HG03139 (cell line): ENCODE measurements around the gene SGMS1.
"Not testable (repeated sequence)": the region's sequence is repeated elsewhere in the genome, so short reads cannot be mapped to it uniquely, and the experiment has no call there.

Experiments
- ATAC-seq: cut with Tn5 transposase; IDR thresholded peaks from one replicate; pipeline ENCODE4 v1.9.1; 2021; ENCODE audit not compliant: unreplicated experiment

Gene SGMS1

DNA sequence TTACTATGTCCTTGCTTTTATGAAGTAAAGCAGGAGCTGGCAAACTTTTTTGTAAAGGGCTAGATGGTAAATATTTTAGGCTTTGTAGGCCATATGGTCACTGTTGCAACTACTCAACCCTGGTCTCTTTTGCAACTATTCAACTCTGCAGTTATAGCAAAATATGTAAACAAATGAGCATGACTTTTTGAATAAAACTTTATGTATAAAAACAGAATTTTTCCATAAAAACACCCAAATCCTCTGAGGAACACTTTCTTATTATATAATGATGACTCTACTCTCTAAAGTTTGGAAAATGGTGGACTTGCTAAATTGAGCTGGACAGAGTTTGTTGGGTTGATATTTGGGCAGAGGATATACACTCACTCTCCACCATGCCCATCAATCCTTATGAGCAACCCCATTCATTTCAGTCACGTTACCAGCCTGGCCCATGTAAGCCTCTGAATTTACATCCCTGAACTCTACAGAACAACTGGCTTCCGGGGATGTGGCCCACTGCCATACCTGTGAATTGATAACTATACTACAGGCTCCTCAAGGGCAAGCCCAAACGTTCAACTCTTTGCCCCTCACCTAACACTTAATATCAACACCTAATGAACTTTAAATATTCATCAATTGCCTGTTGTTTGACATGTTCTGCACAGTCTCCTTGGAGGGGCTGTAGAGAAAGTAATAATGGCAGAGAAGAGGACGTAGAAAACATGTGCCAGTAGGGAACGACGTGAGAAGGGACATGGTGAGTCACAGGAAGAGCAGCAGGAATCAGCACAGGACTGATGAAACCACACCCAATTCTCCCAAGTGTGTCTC, 37.6 kb downstream of the SGMS1 start:
- no peak for ATAC-seq

DNA sequence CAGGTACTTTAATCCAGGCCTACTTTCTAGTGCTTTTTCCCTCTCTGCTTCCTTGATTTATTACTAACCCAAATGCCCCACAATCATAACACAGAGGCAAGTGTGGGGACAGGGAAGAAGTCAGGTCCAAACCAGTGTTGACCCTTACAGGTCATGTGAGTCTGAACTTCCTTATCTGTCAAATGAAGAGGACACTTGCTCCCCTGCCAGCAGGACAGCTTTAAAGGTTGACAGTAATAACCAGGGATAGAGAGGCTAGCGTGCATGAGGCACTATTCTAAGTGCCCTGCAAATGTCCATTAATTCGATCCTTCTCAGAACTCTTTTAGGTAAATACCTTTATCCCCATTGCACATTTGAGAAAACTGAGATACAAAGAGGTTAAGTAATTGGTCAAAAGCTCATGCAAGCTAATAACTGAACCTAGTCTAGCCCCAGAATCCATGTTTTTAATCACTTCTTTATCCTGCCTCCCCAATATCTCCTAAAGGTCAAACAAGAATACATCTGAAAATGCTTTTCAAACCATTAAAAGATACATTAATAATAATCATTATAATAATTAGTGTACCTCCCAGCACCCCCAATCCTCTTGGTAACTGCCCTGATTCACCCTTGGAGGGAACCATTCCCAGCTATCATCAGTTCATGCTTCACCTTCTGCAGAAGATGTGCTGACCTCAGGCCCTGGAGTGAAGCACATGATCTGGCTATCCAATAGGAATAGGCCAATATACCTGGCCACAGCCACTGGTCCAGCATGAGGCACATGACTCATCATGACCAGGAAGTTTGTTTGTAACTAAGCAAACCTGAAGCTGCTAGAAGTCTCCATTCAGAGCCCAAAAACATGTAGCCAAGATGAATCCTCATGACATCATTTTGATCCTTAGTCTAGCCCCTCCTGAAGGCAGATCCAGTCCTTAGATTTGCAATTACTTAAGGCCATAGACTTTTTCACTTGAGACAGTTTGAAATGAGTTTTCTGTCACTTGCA, 40.7 kb downstream of the SGMS1 start:
- no peak for ATAC-seq

DNA sequence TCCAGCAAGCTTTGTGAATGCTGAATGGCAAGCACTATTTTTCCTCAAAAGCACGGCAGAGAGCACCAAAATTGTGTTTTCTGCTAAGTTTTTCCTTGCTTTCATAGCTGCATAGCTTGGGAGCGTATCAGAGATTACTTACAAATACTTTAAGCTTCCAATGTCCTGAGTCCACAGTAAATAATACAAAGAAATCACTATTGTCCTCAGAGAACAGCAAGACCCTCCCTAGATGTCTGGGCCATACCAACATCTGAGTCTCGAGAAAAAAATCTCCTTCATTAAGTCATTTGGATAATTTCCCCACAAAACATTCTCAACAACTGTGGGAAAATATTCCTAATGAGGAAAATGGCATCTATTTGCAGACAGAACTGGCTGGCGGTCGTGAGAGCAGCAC, 41.7 kb downstream of the SGMS1 start:
- ATAC-seq, result no peak

DNA sequence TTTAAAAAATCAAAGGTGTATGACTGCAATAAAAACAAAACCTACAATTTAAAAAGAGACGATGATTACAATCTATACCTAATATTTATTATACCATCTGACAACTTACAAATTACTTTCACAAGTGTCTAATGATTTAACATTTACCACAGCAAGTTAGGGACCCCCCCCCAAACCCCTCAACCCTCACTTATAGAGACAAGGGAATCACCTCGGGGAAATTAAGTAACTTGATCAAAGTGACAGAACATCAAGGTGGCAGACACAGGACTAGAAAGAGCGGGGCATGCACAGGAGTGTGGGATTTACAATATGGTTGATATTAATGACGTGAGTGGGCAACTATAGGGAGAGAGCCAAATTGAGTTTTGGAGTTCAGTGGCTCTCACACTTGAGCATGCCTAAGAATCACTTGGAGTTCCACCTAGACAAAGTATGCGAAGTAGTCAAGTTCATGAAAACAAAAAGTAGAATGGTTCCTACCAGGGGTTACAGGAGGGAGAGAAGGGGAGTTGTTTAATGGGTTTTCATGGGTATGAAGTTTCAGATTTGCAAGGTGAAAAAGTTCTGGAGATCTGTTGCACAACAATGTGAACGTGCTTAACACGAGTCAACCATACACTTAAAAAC, 43.4 kb downstream of the SGMS1 start:
- no peak for ATAC-seq

DNA sequence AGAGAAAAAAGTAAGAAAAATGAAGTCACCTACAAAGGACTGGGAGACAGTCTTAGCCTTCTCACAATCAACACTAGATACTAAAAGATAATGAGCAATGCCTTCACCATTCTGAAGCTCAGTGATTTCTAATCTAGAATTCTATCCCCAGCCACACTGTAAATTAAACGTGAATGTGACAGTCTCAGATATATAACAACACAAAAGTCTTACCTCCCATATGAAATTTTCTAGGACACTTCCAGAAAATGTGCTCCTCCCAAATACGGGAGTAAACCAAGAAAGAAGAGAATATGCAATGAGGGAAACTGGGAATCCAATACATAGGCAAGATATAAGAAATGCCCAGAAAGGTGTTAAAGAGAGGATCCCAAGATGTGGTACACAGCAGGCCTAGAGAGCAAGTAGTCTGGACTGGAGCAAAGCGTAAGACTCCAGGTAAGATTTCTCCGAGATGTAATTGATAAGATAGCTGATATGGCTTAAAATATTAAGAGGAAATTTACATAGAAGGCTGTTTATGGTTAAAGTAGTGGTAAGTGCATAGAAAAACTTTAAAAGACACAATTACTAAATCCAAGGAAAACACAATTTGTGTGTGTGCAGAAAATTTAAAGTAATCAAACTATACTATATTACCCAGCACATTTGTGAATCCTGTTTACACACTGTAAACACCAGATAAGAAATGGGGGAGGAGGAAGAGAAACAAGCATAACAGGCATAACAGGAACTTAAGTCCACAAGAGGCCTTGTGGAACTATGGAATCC, 44.1 kb downstream of the SGMS1 start:
- no peak for ATAC-seq

DNA sequence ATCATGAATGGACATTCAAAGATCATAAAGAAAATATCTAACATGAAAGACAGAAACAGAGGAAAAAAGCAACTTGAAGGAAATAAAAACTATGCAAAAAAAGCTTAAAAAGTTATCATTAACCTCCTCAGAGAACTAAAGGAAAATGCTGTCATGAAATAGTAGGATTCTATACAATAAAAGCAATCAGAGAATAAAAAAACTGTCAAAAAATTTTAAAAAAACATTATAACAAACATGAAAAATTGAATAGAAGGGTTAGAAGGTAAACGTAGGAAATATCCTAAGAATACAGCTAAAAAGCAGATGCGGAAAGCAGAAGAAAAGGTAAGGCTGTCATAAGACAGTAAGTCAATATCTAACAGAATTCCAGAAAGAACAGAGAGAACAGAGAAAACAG, 44.8 kb downstream of the SGMS1 start:
- no peak for ATAC-seq

DNA sequence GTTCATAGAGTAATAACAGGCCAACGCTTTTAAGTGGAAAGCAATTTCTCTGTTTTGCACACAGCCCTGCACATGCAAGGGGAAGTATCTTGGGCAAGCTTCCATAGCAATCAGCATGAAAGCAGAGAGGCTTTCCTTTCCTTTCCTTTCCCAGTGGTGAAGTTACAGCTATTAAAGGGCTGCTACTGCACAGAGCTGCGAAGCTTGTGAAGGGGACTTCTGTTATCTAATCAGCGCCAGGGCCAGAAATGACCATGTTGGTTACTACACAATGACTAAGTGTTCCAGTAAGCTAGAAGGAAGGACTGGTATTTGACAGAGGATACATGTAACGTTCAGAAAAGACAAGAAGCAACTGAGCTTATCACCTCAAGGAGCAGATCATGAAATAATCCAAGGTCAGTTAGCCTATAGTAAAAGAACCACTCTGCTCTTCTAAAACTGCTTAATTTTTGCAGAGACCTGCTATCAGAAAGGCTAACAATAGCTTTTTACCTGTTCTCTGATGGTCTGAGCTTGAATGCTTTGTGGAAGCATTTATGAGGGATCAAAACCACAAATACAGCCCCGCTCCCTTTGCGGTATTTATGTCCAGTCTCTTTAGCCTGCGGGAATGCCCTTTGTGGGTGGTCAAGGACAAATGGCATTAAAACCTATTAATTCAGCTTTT, 45.9 kb downstream of the SGMS1 start:
- no peak for ATAC-seq

DNA sequence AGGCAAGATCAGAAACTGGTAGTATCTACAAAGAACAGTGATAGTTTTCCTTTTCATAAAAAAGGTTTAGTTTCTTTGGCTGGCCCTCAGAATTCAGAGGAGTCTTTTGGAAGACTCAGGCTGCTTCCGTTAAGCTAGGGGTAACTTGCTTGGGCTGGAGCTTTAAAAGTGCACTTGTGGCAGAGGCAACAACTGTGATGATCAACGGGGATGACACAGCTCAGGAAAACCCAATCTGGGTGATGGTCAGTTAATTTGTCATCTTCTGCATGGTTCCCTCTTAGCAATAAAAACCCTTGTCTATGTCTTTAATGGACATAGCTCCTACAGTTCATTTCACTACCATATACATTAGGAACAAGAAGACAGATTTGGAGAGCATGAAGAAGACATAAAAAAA, 46.7 kb downstream of the SGMS1 start:
- no peak for ATAC-seq

DNA sequence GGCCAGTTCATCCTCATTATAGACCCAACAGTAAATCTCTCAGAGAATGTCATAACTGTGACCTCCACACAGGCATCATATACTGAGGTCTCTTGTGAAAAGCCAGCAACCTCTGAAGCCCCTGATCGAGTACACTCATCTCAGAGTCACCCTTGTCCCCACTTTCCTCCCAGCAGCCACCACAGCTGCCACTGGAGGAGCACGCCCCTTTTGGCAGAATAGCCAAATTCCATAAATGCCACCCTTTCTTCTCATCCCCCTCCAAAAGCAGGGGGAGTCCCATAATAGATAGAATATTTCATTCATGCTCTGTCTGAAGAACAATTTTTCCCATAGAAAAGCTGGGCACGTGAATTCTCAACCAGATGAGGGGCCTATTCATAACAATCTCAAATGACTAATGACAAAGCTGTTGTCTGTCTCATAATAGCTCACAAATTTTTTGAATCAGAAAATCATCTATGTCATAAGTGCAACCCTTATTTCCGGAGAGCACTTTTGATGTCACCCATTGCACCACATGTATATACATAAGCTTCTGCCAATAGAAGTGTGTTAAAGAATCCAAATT, 47.4 kb downstream of the SGMS1 start:
- ATAC-seq, result no peak

DNA sequence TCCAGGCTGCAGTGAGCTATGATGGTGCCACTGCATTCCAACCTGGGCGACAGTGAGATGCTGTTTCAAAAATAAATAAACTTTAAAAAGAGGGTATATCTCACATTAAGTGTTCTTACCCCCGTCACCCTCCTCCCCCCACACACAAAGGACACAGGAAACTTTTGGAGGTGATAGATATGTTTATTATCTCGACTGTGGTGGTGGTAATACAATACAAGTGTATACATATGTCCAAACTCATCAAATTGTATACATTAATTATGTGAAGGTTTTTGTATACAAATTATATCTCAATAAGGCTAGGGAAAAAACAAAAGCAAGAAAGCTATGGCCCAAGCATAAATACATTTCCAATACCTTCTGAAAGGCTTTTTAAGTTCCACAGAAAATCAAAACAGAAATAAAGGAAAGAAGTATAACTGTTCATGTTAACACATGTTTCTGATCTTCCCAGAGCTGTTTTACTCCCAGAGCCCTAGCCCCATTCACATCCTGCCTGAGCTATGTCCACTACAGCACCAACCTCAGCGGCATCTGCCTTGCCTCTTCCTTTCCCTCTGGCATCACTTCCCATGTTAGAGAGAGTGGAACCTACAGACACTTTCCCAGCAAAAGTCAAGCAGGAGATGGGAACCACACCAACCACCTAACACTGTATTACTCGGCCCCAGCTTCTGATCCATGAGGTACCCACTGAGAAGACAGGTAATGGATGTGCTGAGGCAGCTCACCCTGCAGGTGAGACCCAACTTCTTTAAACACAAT, 48.1 kb downstream of the SGMS1 start:
- no peak for ATAC-seq

DNA sequence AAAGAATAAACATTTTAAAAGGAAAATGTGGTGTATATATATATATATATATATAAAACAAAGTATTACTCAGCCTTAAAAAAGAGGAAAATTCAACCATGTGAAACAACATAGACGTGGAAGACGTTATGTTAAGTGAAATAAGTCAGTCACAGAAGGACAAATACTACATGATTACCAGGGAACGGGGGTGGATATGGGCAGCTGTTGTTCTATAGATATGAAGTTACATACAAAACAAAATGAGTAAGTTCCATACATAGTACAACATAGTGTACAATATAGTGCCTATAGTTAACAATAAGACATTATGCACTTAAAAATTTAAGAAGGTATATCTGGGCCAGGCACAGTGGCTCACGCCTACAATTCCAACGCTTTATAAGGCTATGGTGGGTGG, 48.8 kb downstream of the SGMS1 start:
- no peak for ATAC-seq

DNA sequence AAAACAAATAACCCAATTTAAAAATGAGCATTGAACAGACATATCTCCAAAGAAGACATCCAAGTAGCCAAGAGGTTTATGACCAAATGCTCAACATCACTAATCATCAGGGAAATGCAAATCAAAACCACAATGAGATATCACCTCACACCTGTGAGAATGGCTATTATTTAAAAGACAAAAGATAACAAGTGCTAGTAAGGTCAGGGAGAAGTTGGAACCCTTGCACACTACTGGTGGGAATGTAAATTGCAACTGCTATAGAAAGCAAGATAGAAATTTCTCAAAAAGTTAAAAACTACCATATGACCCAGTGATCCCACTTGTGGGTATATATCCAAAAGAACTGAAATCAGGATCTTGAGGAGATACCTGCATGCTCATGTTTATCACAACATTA, 49.5 kb downstream of the SGMS1 start:
- no peak for ATAC-seq

DNA sequence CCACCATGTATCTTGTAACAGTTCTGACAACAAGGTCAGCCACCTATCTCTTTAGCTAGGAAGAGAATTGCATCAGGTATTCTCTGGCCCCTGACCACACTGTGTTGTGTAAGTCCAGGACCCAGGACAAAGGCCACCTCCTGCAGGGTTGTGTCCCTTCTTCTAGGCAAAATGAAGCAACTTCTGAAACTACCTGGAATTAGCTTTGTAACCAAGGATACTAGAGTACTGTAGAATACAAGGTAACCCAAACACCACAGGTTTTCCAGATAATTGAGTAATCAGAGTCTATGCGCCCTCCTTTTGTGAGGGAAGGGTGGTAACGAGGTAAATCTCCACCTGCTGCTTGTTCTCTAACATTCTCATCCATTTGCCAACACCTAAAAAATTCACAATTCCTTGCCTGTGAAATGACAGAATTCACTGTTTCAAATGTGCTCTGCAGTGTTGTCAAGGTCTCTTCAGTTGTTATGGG, 51.7 kb downstream of the SGMS1 start:
- ATAC-seq, result no peak

DNA sequence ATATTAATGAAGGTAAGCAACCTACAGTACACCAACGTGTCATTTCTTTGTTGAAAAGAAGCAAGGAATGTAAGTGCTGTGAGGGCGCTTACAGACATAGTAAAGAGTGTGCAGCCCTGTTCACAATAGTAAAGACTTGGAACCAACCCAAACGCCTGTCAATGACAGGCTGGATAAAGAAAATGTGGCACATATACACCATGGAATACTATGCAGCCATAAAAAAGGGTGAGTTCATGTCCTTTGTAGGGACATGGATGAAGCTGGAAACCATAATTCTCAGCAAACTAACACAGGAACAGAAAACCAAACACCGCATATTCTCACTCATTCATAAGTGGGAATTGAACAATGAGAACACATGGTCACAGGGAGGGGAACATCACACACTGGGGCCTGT, 55.0 kb downstream of the SGMS1 start:
- ATAC-seq, result not testable (repeated sequence)

DNA sequence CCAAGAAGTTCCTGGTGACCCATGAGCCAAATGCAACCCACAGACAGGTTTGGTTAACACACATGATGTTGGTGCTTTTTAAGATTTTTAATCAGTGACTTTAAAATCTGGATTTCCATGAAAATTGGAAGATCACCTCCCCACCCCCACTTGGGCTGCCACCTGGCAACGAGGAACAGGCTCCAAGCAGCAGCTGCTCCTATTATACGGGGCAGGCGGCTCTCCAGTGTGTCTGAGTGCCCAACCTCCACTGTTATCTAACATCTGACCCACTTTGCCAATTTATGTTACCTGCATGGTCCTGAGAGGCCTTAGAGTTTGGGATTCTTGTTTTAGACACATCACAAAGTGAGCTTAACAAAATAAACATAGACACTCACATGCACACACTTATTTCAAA, 56.4 kb downstream of the SGMS1 start:
- no peak for ATAC-seq

DNA sequence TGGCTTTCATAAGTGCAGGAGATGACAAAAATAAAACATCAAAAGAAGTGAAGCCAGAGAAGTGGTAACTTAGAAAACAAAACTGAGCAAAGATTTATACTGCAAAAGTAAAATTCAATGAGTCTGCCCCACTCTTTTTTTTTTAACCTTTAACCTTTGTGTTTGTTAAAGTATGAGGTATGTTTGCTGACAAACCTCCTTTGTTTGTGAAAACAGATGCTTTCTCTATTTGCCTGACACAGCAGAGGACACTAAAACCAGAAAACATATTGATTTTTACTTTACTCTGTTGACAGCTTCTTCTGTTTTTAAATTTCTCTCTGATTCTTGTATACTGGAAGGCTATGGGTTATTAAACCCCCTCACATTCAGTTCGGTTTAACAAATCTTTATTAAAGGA, 57.6 kb downstream of the SGMS1 start:
- ATAC-seq, result no peak

DNA sequence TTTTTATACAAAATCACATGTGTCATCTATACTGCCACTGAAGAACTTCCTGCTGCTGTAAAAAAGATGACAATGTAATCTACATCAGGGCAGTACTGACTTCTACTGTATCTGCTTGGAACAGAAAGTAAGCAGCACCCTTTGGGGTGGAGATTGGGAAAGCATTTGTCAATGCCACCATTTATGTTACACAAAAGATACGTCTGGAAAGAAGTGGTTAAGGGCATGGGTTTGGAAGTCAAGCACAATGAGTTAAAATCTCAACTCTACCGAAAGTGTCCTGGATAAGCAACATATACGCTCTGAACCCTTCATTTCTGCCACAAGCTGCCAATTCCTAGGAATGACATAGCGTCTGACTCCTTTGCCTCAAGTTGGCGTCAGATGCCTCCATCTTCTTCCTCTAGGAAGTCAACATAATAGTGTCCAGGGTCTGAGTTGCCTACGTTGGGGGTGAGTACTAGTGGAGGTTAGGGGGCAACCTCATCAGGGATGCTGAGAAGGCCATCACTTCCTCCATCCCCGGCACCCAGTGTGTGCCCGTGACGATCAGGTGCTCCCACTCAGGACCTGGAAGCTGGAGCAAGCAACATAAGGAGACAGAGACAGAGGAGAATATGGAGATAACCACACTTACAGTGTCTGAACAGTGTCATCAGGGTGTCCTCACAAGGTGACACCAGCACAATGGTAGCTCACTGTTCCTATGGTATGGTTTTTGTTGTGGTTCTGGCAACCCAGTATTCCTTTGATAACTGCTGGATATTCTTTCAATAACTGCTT, 58.3 kb downstream of the SGMS1 start:
- ATAC-seq, result no peak

DNA sequence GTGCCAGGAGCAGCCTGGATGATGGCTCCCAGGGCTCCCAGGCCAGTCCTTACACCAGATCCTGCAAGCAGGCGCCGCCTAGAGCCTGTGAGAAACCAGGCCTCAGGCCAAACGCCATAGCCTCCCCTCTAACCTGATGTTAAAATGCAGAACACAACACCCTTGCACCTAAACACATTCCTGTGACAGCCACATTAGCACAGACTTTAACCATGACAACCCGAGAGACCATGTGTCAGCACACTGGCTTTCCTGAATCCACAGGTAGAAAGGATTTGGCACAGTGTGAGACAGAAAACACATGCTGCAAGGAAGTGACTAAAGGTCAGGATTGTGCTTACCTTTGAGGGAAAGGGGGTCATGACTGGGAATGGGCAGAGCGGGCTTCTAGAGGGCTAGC, 59.9 kb downstream of the SGMS1 start:
- ATAC-seq, result no peak
